Rectal smooth muscle tissue (tissue), 1 donor: ENCODE measurements around the gene CASP14.

Experiments
- H3K27ac ChIP-seq: one replicate; pipeline ENCODE4 v1.7.0; 2013; ENCODE audit warnings: low read depth, low read length, inconsistent platforms
- H3K27me3 ChIP-seq: one replicate; pipeline ENCODE4 v1.7.0; 2013; ENCODE audit warnings: low read length; ENCODE audit not compliant: control insufficient read depth, insufficient read depth
- H3K36me3 ChIP-seq: one replicate; pipeline ENCODE4 v1.7.0; 2013; ENCODE audit warnings: low read length; ENCODE audit not compliant: control insufficient read depth, insufficient read depth
- H3K4me1 ChIP-seq: one replicate; pipeline ENCODE4 v1.7.0; 2013; ENCODE audit warnings: low read length; ENCODE audit not compliant: control insufficient read depth, insufficient read depth
- H3K4me3 ChIP-seq: one replicate; pipeline ENCODE4 v1.7.0; 2013; ENCODE audit warnings: low read length
- H3K9ac ChIP-seq: one replicate; pipeline ENCODE4 v1.7.0; 2013; ENCODE audit warnings: low read length

The CASP14 gene

DNA sequence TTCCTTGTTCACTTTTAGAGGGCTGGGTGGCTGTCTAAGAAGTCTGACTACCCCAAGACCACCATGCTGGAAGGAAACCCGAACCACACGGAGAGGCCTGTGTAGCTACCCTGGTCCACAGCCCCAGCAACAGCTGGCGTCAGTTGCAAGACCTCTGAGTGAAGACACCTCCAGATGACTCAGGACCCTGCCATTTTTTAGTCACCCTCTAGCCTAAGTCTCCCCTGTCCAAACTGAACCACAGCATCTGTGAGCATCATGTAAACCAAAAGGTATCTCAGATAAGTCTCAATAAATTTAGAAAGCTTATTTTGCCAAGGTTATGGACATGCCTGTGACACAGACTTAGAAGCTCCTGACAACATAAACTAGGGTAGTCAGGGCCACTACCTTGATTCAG lies 55.8 kb downstream of the CASP14 start:
- no peak overlapping the region for H3K4me3 ChIP-seq
- H3K4me1 ChIP-seq = peaks cover 6% of the 10 kb centered on the region
- H3K27me3 ChIP-seq = no peaks in the 10 kb centered on the region
- no peak overlapping the region for H3K9ac ChIP-seq
- no peak overlapping the region for H3K27ac ChIP-seq
- no peaks in the 10 kb centered on the region for H3K36me3 ChIP-seq

DNA sequence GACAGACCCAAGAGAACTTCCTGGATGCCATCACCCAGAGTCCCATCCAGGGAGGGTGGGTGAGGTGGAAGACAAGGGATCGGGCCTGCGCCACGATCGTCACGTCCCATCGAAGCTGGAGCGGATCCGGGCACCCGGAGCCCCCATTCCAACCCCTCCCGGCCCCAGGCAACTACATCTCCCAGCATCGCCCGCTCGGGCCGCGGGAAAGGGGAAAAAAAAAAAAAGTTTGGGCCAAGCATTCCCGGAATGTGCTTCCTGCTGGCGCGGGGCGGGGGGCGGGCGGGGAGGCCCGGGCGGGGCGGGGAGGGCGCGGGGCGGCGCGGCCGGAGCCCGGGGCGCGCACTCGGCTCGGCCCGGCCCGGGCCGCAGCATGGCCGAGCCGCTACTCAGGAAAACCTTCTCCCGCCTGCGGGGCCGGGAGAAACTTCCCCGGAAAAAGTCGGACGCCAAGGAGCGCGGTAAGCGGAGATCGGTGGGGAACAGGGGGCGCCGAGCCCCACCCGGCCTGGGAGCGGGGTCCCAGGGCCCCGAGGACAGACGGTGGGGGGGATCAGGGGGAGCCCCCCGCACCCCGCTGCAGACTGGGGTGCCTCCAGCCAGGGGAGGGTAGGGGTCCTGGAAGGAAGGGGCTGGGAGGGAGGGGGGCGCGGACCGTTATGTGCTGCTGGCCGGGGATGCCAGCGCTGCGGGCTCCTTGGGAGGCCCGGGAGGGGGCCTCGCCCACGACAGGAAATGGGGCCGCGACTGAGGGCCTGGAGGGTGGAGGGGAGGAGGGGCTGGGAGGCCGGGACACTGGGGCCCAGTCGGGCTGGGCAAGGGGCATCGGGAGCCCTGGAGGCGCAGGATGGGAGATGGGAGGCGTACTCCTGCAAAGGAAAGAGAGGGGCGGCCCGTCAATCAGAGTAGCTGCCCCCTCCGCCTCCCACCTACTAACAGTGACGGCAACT lies 58.1 kb downstream of the CASP14 start, which contains the start of gene SYDE1:
SYDE1 (plus strand) TSS at position 341 of the 950 bp plus-strand sequence; CDS start at position 374, 33 bp downstream.
- Histone ChIP-seq H3K27ac (peak within 1 kb of the TSS; percentile 89), H3K9ac (peak within 1 kb of the TSS; percentile 73), H3K36me3 (peaks cover 10% of the 10 kb centered on the region), H3K4me1 (peaks cover 6% of the 10 kb centered on the region), H3K4me3 (peak within 1 kb of the TSS; percentile 73), H3K27me3 (no peaks in the 10 kb centered on the region)
